B cell (primary cell): ENCODE results near the gene FGF21. TPM values are rescaled to one million over a fixed set of nuclear protein-coding genes. Genes with fewer than 3 reads are reported as not detected.

Experiments used
- ATAC-seq: fragments of 200-7000 bp; cut with Tn5 transposase; one replicate; pipeline ENCODE4 v1.10.0; 2021; ENCODE audit warnings: low read depth, mild to moderate bottlenecking, moderate number of reproducible peaks, moderate library complexity
- CTCF ChIA-PET: fragments of 350-600 bp; sonication (Branson Sonifier 250); formaldehyde crosslinking; loops from one replicate; lab custom pipeline; 2021; ENCODE audit warnings: antibody characterized with exemption, inconsistent platforms; lab: Charles Lee
- POLR2A ChIA-PET: fragments of 350-600 bp; sonication (Branson Sonifier 250); formaldehyde crosslinking; loops from one replicate; lab custom pipeline; 2021; ENCODE audit warnings: antibody characterized with exemption; lab: Charles Lee
- DNase-seq: peaks from one replicate; pipeline ENCODE4 v3.0.0; 2013
- H2AFZ ChIP-seq: 2 replicates; pipeline ENCODE4 v1.6.1; 2012; ENCODE audit warnings: mild to moderate bottlenecking, low read depth, low read length; ENCODE audit not compliant: insufficient read depth, poor library complexity, severe bottlenecking
- H3K27ac ChIP-seq, 2 donors: 1 replicate in 1 of 2; 2 replicates in 1 of 2; pipeline ENCODE4 v1.5.1; 2012 to 2013; ENCODE audit warnings: low read length in 2 of 2, mild to moderate bottlenecking in 2 of 2, moderate library complexity in 1 of 2
- H3K27me3 ChIP-seq, 4 experiments: fragments of 200-600 bp in 1 of 4; sonication (generic) in 1 of 4; replicated peaks in 1 of 4; 1 replicate in 2 of 4; 2 replicates in 2 of 4; pipeline versions ENCODE4 v1.6.1 to v1.7.0; 2013 to 2016; ENCODE audit warnings: low read length in 3 of 4, mild to moderate bottlenecking in 2 of 4, mixed read lengths in 1 of 4, moderate library complexity in 1 of 4; ENCODE audit not compliant: insufficient read depth in 4 of 4, control insufficient read depth in 3 of 4; ENCODE audit errors: control extremely low read depth in 1 of 4
- H3K36me3 ChIP-seq, 2 experiments: replicated peaks in 1 of 2; 1 replicate in 1 of 2; 2 replicates in 1 of 2; pipeline versions ENCODE4 v1.6.1 to v1.7.1; 2013; ENCODE audit warnings: low read length in 1 of 2; ENCODE audit not compliant: insufficient read depth in 2 of 2, control insufficient read depth in 1 of 2; ENCODE audit errors: control extremely low read depth in 1 of 2, extremely low read depth in 1 of 2
- H3K4me1 ChIP-seq, 2 donors: fragments of 200-600 bp in 1 of 2; sonication (generic) in 1 of 2; 1 replicate in 1 of 2; 2 replicates in 1 of 2; pipeline versions ENCODE4 v1.5.1 to v1.6.1; 2013 to 2017; ENCODE audit warnings: low read length in 2 of 2; ENCODE audit not compliant: control insufficient read depth in 2 of 2, insufficient read depth in 2 of 2
- H3K4me2 ChIP-seq: replicated peaks from 2 replicates; pipeline ENCODE3; 2012; ENCODE audit warnings: mild to moderate bottlenecking, low read depth, low read length; ENCODE audit not compliant: poor library complexity, severe bottlenecking
- H3K4me3 ChIP-seq, 5 experiments: fragments of 200-600 bp in 1 of 5; sonication (generic) in 1 of 5; 1 replicate in 3 of 5; 2 replicates in 2 of 5; pipeline versions ENCODE4 v1.5.1 to v1.7.0; 2011 to 2016; ENCODE audit warnings: low read length in 4 of 5, mild to moderate bottlenecking in 4 of 5, low read depth in 2 of 5, control low read depth in 1 of 5, moderate library complexity in 1 of 5; ENCODE audit not compliant: insufficient read depth in 1 of 5; ENCODE audit errors: control extremely low read depth in 1 of 5, extremely low read depth in 1 of 5
- H3K79me2 ChIP-seq: fragments of 200-600 bp; sonication (generic); one replicate; pipeline ENCODE4 v1.6.0; 2016; ENCODE audit warnings: low read length; ENCODE audit not compliant: control insufficient read depth, insufficient read depth
- H3K9ac ChIP-seq: fragments of 200-600 bp; sonication (generic); 2 replicates; pipeline ENCODE4 v1.6.1; 2017; ENCODE audit warnings: mild to moderate bottlenecking, low read length, moderate library complexity
- H3K9me3 ChIP-seq, 3 donors: one replicate each; pipeline versions ENCODE4 v1.6.1 to v1.7.1; 2013; ENCODE audit warnings: low read length in 2 of 3; ENCODE audit not compliant: control insufficient read depth in 2 of 3, insufficient read depth in 1 of 3; ENCODE audit errors: control extremely low read depth in 1 of 3
- H4K20me1 ChIP-seq: 2 replicates; pipeline ENCODE4 v1.6.0; 2012; ENCODE audit warnings: mild to moderate bottlenecking, low read length; ENCODE audit not compliant: insufficient read depth, control insufficient read depth, poor library complexity, severe bottlenecking
- H3K27ac Mint-ChIP-seq: one replicate; pipeline ENCODE4 v1.8.0; 2021; ENCODE audit warnings: mixed read lengths
- H3K27me3 Mint-ChIP-seq: one replicate; pipeline ENCODE4 v1.8.0; 2021; ENCODE audit warnings: mixed read lengths
- H3K4me1 Mint-ChIP-seq: one replicate; pipeline ENCODE4 v1.8.0; 2021; ENCODE audit warnings: mixed read lengths
- H3K4me3 Mint-ChIP-seq: one replicate; pipeline ENCODE4 v1.8.0; 2021; ENCODE audit warnings: mixed read lengths
- H3K9me3 Mint-ChIP-seq: one replicate; pipeline ENCODE4 v1.8.0; 2022; ENCODE audit warnings: mixed read lengths; ENCODE audit not compliant: insufficient read depth
- EZH2 ChIP-seq: IDR thresholded peaks from 2 replicates; pipeline ENCODE4 v1.6.1; 2012; ENCODE audit warnings: borderline replicate concordance, low read depth, mild to moderate bottlenecking, moderate library complexity, low read length; ENCODE audit not compliant: insufficient read depth, poor library complexity, severe bottlenecking
- WGBS: methylation state at CpG from one replicate; pipeline ENCODE4 v1.1.5; 2013; ENCODE audit warnings: missing lambda C conversion rate; ENCODE audit not compliant: insufficient coverage; 5-methylcytosine and 5-hydroxymethylcytosine counted together
- intact Hi-C: fragments of 100-400 bp; cut with micrococcal nuclease; formaldehyde crosslinking; loops from one replicate; pipeline ENCODE4 v1.10.0; 2022
- polyA plus RNA-seq: library from polyadenylated mRNA; depleted of rRNA; stranded (reverse); fragments of >200 nt; gene quantifications from 2 replicates; pipeline ENCODE4 v1.2.3, GENCODE V29; 2012
- total RNA-seq, 2 donors: library from RNA; stranded (reverse); fragments of 120-200 nt in 1 of 2; gene quantifications; 1 replicate in 1 of 2; 2 replicates in 1 of 2; pipeline versions ENCODE4 v1.2.3 to v1.2.4, GENCODE V29; 2013 to 2022
- TF ChIP-seq, protein P1 (sequence below): fragments of 200-600 bp; IDR thresholded peaks from one replicate; pipeline ENCODE4 v1.8.0; 2022; ENCODE audit warnings: antibody characterized with exemption, mild to moderate bottlenecking

Gene FGF21
- total and polyA plus RNA-seq, 2 donors (not counting 1 experiment from before 2014, with no cell fraction given): not detected

DNA sequence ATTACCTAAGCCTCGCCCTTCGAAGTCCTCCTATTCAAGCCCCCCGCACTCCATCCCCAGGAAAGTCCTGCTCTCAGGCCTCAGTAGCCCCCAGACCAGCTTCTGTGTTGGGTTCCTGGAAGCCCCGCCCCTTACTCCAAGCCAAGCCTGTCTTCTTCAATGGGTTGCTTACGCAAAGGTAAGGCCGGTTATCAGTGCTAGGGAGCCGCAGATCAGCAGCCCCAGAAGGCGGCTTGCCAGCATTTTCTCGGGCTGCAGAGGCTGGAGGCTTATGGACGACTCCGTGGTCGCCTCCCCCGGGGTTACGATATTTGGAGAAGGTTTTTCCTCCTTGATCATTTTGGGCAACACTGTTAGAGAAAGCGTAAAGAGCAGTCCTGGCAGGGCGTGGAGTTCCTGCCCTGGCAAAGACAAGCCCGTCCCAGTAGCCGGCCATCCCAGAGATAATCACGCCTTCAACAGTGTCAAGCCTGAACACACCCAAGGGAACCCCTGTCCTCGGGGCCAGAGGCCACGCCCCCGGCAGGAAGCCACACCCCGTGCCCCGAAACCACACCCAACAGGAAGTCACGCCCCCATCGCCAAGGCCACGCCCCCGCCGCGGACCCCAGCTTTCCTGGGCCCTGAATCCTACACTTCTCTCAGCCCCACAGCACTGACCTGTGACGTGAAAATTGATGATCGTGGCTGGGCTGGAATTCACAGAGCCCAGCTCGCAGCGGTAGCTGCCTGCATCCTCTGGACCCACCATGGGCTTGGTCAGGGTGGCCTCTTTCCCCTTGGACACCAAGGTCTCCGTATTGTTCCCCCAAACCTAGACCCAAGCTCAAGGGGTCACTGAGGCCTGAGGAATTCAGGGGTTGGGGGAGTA, 14.0 kb upstream of the FGF21 start:
- intact Hi-C loops: no loop called here
- H3K36me3 ChIP-seq: no peaks in the 10 kb centered on the region
- peaks cover 25% of the 10 kb centered on the region for H3K27me3 Mint-ChIP-seq
- H3K4me1 Mint-ChIP-seq: peaks cover 19% of the 10 kb centered on the region
- H3K4me2 ChIP-seq: no peak overlapping the region
- no peaks in the 10 kb centered on the region for H3K9me3 Mint-ChIP-seq
- peak overlapping the region; percentile 49 for H3K4me3 Mint-ChIP-seq
- TF ChIP-seq, protein P1, sequence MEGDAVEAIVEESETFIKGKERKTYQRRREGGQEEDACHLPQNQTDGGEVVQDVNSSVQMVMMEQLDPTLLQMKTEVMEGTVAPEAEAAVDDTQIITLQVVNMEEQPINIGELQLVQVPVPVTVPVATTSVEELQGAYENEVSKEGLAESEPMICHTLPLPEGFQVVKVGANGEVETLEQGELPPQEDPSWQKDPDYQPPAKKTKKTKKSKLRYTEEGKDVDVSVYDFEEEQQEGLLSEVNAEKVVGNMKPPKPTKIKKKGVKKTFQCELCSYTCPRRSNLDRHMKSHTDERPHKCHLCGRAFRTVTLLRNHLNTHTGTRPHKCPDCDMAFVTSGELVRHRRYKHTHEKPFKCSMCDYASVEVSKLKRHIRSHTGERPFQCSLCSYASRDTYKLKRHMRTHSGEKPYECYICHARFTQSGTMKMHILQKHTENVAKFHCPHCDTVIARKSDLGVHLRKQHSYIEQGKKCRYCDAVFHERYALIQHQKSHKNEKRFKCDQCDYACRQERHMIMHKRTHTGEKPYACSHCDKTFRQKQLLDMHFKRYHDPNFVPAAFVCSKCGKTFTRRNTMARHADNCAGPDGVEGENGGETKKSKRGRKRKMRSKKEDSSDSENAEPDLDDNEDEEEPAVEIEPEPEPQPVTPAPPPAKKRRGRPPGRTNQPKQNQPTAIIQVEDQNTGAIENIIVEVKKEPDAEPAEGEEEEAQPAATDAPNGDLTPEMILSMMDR: no peak
- no peak for TF ChIP-seq EZH2
- H3K27ac Mint-ChIP-seq: peak overlapping the region; percentile 46
- peaks cover 0 to 38% (median 0%) of the 10 kb centered on the region in 3 donors for H3K9me3 ChIP-seq
- ChIA-PET CTCF (no interaction called here), POLR2A (no interaction called here)
- H3K79me2 ChIP-seq: no peaks in the 10 kb centered on the region
- peaks cover 0 to 40% (median 20%) of the 10 kb centered on the region in 4 experiments for H3K27me3 ChIP-seq
- H3K4me1 ChIP-seq: peaks cover 22 to 28% of the 10 kb centered on the region in 2 donors
- ATAC-seq: no peak
- H2AFZ ChIP-seq: no peak overlapping the region
- no peak overlapping the region for H3K27ac ChIP-seq
- WGBS: 51% methylated on average over 32 of the region's 35 CpGs
- H3K9ac ChIP-seq: no peak overlapping the region
- peak; percentile 50 for DNase-seq
- H3K4me3 ChIP-seq: no peak overlapping the region
- H4K20me1 ChIP-seq: no peaks in the 10 kb centered on the region

DNA sequence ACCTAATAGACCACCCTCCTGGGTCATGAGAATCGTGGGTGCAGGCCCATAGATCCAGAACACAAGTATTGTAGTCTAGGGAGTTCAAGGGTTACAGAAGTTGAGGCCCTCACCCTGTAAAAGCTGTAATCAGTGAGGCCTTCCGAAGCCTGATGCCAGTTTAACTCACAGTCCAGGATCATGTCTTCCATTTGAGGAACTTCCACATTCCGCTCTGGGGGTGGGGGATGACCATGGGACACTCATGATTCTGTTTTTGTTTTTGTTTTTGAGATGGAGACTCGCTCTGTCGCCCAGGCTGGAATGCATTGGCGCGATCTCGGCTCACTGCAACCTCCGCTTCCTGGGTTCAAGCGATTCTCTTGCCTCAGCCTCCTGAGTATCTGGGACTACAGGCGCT, 13.2 kb upstream of the FGF21 start:
- TF ChIP-seq EZH2: no peak
- TF ChIP-seq, protein P1: no peak
- H3K27me3 ChIP-seq: peaks cover 0 to 47% (median 24%) of the 10 kb centered on the region in 4 experiments
- no peak overlapping the region for H3K27ac ChIP-seq
- Mint-ChIP-seq H3K27me3 (peaks cover 28% of the 10 kb centered on the region), H3K4me1 (peaks cover 21% of the 10 kb centered on the region), H3K27ac (no peak overlapping the region), H3K4me3 (no peak overlapping the region), H3K9me3 (no peaks in the 10 kb centered on the region)
- DNase-seq (no peak), ATAC-seq (no peak)
- intact Hi-C loops: no loop called here
- no peak overlapping the region for H3K9ac ChIP-seq
- no peaks in the 10 kb centered on the region for H3K36me3 ChIP-seq
- no peak overlapping the region for H3K4me2 ChIP-seq
- H3K4me3 ChIP-seq: no peak overlapping the region
- 100% methylated on average over 3 of the region's 11 CpGs for WGBS
- no peaks in the 10 kb centered on the region for H4K20me1 ChIP-seq
- peaks cover 0 to 45% (median 0%) of the 10 kb centered on the region in 3 donors for H3K9me3 ChIP-seq
- H3K79me2 ChIP-seq: no peaks in the 10 kb centered on the region
- CTCF ChIA-PET: interaction anchor here (0.9 kb wide), 1 partner anchor 38 kb away, joined by 3 read pairs; no protein-coding TSS in a partner anchor
- no peak overlapping the region for H2AFZ ChIP-seq
- POLR2A ChIA-PET: no interaction called here
- H3K4me1 ChIP-seq: peaks cover 28 to 36% of the 10 kb centered on the region in 2 donors
